Body of pancreas (tissue), 4 donors: Measurements from ENCODE around the gene CEP20.

Experiments used
- CTCF ChIP-seq, 7 experiments: fragments of 450-650 bp in 4 of 7; fragments of 200-600 bp in 3 of 7; sonication (generic) in 3 of 7; IDR thresholded peaks; one replicate each; pipeline ENCODE4 v1.5.1; 2016 to 2019; ENCODE audit warnings: antibody characterized with exemption in 7 of 7
- POLR2A ChIP-seq, 3 donors: fragments of 450-650 bp; IDR thresholded peaks; one replicate each; pipeline ENCODE4 v1.6.1; 2016; ENCODE audit warnings: antibody characterized with exemption in 3 of 3, mild to moderate bottlenecking in 2 of 3

DNA sequence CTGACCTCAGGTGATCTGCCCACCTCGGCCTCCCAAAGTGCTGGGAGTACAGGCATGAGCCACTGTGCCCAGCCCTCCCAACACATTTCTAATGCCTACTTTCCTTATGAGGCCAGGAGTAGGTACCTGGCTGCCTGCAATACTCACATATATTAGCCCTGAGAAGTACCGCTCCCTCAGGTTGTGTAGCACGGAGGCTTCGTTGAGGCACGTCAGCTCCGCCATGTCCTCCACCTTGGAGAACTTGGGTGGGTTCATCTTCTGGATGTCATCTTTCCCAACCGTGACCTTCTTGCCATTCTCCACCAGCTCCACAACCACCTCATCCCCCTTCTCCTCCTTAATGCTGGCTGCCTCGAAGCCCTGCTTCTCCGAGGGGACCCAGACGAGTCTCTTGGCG lies 50.6 kb downstream of the CEP20 start:
- no peak for TF ChIP-seq CTCF (IDR thresholded peaks at IDR 0.05)
- TF ChIP-seq POLR2A (IDR thresholded peaks at IDR 0.05), result no peak
